ENCODE data around the gene YIPF3.
"Not testable (repeated sequence)": the region's sequence is repeated elsewhere in the genome, so short reads cannot be mapped to it uniquely, and the experiment has no call there.

Gene YIPF3

GRCh38 chr6:43509142-43509983 lies 7.4 kb downstream of the YIPF3 start:
- DNase-seq (ENCODE audit: low spot score) = peak; percentile 74

DNA sequence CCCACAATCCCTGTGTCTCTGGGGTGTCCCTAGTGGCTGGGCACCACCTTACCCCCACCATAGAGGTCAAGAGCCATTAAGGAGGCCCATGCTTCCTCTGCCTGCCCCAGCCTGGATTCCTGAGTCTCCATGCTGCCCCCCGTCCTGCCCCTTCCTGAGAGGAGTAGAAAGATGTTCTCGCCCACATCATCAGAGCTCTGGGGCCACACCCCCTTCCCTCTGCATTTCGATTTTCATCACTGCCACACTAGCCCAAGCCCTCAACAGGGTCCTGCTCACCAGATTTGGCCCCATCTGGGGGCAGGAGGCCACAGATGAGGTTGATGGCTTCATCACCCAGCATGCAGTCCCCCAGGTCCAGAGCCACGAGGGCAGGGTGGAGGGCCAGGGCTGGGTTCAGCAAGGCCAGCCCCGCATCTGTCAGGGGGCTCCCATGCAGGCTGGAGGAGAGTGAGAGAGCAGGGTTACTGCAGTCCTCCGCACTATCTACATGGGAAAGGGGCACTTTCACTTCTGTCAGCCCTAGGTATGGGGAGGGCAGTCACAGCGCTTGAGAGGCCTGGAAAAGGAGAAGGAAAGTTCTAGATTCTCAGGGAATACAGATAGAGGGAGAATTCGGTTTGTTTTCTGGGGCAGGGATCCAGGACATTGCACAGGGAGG lies 8.1 kb downstream of the YIPF3 start:
- no peak for DNase-seq (ENCODE audit: low spot score)

GRCh38 chr6:43506667-43507471 lies 9.9 kb downstream of the YIPF3 start:
- peak; percentile 88 for DNase-seq (ENCODE audit: low spot score)

GRCh38 chr6:43506171-43506570 lies 10.6 kb downstream of the YIPF3 start:
- no peak for DNase-seq (ENCODE audit: low spot score)

DNA sequence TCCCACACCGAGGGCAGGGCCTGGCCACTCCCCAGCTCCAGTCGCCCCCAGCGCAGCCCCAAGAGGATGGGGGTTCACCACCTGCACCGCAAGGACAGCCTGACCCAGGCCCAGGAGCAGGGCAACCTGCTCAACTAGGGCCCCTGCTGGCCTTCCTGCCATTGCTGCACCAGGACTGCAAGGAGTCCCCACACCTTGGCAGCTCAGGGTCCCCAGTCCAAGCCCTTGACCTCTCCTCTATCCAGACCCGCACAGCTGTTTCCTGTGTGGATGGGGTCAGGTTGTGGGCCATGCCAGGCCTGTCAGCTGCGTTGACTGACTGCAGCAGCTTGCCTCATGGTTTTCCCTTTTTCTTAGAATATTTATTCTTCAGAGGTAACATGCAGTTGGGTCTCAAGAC lies 11.0 kb downstream of the YIPF3 start:
- DNase-seq (ENCODE audit: low spot score) = no peak

- no peak for DNase-seq (ENCODE audit: low spot score)
Measured at GRCh38 chr6:43504756-43505593, 11.8 kb downstream of the YIPF3 start.

DNA sequence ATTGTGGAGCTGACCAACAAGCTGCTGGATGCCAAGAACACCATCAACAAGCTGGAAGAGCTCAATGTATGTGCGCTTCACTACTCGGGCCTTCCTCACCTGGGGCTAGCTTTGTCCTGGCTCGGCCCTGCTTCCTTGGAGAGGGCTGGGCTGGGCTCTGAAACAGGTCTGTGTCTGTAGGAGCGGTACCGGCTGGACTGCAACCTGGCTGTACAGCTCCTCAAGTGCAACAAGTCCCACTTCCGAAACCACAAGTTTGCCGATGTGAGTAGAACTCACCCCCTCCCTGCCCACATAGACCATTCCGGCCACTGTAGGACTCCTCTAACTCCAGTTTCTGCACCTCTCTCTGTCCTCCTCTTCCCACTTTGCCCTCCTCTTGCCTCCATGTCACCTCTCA lies 13.3 kb downstream of the YIPF3 start:
- no peak for DNase-seq (ENCODE audit: low spot score)

- no peak for DNase-seq (ENCODE audit: low spot score)
Measured at GRCh38 chr6:43502666-43503065, 14.1 kb downstream of the YIPF3 start.

- DNase-seq (ENCODE audit: low spot score) = no peak
Measured at GRCh38 chr6:43500921-43501320, 15.8 kb downstream of the YIPF3 start.

DNA sequence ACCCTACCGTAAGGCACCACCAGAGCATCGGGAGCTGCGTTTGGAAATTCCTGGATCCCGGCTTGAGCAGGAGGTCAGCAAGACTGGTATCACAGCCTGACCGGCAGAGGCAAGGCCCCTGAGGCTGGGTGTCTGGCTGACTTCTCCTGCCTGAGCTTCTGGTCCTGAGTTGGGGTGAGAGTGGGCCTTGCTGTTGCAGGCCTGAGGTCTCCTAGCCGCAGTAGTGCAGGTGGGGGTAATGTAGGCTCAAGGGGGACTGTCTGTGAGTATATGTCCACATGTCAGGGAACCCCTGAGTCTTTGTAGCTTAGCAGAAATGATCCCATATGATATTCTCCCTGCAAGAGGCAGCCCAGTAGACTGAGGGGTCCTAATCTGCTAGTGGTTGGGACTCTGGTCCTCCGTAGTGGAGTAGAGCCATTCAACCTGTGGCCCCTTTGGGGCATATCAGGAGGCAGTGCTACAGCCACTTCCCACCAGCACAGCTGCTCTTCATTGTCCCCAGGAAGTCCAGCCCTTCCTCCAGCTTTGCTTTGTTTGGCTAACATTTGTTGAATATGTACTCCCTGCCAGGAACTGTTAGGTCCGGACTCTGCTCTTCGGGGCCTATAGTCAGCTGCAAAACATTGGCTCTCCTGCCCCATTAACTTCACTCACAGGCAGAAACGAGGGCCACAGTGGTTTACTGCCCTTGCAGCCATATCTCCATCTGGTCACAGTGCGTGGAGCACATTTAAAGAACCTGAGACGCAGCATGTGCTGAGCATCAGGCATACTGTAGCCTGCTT lies 17.5 kb downstream of the YIPF3 start:
- no peak for DNase-seq (ENCODE audit: low spot score)

GRCh38 chr6:43498291-43498690 lies 18.4 kb downstream of the YIPF3 start:
- DNase-seq (ENCODE audit: low spot score) = not testable (repeated sequence)

DNA sequence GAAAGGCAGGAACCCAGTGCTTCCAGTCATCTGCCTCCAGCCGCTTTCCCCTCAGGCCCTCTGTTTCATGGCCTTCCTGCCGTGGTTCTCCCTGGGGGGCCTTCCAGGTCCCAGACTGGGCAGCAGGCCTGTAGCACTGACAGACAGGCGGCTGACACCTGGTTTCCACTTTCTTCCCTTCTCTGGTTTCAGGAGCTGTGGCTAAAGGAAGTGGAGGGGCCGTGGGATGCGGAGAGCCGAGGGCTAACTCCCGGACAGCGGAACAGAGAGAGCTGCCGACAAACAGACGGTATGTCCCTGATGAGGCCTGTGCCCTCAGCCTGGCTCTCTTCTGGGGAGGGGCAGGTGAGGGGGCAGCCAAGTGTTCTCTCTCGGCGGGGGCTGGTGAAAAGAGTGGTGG lies 19.0 kb downstream of the YIPF3 start:
- no peak for DNase-seq (ENCODE audit: low spot score)

GRCh38 chr6:43497129-43497396 lies 19.7 kb downstream of the YIPF3 start:
- no peak for DNase-seq (ENCODE audit: low spot score)

DNA sequence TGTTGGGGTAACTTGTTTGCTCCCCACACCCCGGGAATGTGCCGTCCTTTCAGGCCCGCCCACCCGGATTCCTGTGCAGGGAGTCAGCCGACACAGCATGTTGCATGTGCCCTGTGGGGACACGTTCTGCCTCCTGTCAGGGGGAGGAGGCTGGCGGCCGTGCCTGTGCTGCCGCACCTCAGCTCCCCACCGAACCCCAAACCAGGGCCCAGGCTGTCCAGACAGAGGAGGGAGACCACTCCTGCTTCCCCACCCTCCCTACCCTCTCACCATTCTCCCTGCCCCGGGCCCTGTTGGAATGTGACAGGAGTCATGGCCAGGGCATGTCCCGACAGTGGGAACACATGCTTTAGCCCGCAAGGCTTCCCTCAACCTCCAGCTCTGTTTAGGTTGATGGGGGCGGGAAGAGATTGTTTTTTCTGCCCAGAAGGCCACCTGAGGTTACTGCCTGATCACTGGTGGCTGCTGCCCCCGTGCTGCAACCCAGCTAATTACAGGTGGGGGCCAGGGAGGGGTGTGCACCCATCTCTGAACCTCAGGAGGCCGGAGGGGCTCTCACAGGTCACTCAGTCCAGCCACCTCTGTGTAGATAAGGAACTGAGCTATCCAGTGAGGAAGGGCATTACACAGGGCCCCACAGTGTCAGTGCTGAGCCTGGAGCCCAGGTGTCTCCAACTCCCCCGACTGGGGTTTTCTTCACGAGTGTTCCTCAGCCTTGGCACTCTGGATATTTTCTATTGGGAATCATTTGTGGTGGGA lies 20.2 kb downstream of the YIPF3 start:
- no peak for DNase-seq (ENCODE audit: low spot score)

GRCh38 chr6:43495409-43495941 lies 21.3 kb downstream of the YIPF3 start:
- no peak for DNase-seq (ENCODE audit: low spot score)

DNA sequence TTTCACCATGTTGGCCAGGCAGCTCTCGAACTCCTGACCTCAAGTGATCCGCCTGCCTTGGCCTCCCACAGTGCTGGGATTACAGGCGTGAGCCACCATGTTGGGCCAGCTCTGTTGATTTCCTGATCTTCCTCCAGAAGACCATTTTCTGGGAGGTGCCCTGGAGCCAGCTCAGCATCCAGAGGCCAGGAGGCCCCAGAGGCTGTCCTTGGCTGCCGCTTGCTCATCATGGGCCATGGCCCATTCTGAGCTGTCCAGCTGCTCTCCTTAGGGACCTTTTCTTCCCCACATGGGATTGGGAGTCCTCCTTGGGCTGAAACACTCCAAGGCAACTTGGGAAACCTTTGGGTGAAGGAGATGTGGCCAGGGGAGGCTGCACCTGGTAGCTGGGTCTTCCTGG lies 22.0 kb downstream of the YIPF3 start:
- no peak for DNase-seq (ENCODE audit: low spot score)

DNA sequence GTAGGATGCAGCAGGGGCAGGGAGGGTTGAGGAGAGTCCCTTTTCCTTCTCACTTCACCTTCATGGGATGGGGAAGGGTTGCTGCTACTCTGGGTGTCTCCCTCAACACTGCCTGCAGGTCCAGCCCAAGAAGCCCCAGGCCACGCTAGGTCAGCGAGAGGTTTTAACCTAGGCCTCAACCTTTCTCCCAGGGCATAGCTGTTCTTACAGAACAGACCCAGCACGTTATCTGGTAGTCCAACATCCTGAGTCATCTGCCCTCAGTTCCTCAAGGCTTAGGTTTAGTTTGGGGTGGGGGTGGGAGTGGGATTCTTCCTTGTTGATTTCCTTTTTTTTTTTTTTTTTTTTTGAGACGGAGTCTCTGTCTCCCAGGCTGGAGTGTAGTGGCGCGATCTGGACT lies 22.4 kb downstream of the YIPF3 start:
- no peak for DNase-seq (ENCODE audit: low spot score)

DNA sequence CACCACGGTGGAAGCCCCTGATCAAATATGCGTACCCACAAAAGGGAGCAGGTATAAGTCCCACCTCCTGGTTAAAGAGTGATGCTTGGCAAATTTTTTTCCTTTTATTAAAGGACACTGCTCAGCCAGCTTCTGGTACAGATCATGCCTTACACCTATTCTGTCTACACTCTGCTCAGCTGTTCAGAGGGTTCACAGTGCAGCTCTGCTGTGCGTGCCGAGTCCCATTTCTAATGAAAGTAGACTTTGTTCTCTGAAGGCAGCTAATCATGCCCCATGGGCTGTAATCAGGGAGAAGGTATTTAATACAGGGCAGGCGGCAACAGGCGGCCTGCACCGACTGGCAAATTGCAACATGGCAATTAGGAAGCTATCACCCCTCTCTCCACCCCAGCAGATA lies 22.9 kb downstream of the YIPF3 start:
- no peak for DNase-seq (ENCODE audit: low spot score)

- DNase-seq (ENCODE audit: low spot score) = no peak
Measured at GRCh38 chr6:43493230-43493629, 23.5 kb downstream of the YIPF3 start.

DNA sequence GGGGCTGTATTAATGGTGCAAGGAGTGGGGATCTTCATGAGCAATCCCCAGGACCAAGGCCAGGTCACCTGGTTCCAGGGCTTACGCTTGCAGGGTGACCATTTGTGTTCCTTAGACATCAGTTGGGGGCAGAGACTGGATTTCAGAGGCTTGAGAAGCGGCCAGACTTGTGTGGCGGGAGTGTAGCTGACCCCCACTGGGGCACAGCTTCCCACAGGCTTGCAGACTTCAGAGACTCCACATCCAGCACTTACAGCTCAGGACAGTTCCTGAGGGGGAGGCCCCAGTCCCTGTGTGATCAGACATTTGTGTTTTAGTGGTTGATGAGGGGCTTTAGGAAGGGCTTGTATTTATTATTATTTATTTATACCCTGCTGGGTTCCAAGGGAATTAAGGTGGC lies 24.1 kb downstream of the YIPF3 start:
- DNase-seq (ENCODE audit: low spot score) = no peak

Measured in ecto neural progenitor cell (in vitro differentiated cells).